HS-27A (cell line): ENCODE measurements around the gene TMEM41B.
"Not testable (repeated sequence)": the region's sequence is repeated elsewhere in the genome, so short reads cannot be mapped to it uniquely, and the experiment has no call there.

Source experiments
- DNase-seq: peaks from one replicate; pipeline ENCODE4 v3.0.0-alpha.2; 2012; ENCODE audit warnings: low read depth, missing footprints

TMEM41B gene

GRCh38 chr11:9259981-9260837 lies 54.2 kb downstream of the TMEM41B start:
- DNase-seq = no peak

DNA sequence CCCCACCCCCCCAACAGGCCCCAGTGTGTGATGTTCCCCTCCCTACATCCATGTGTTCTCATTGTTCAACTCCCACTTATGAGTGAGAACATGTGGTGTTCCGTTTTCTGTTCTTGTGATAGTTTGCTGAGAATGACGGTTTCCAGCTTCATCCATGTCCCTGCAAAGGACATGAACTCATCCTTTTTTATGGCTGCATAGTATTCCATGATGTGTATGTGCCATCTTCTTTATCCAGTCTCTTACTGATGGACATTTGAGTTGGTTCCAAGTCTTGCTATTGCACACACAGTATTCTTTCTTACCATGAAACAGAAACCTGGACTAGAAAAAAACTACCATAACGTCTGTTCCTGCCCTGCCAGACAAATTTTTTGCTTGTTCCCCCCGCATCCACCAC lies 56.1 kb downstream of the TMEM41B start:
- DNase-seq = not testable (repeated sequence)

DNA sequence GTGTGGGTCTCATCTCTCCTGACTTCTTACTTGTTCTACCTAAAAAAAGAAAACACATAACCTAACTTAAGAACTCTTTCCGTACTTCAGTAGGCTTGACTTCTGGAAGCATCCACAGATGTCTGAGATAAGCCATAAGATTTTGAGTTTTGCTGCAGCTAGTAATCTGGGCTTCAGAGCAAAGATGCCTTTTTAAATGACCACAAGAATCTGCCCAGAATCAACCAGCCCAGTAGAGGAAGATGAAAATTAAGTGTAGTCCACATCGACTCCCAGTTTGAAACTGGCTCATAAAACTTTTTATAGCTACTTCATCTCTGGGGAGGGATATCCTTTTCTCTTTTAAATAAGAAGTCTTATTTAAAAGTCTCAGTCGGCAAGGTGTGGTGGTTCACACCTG lies 60.0 kb downstream of the TMEM41B start:
- no peak for DNase-seq

DNA sequence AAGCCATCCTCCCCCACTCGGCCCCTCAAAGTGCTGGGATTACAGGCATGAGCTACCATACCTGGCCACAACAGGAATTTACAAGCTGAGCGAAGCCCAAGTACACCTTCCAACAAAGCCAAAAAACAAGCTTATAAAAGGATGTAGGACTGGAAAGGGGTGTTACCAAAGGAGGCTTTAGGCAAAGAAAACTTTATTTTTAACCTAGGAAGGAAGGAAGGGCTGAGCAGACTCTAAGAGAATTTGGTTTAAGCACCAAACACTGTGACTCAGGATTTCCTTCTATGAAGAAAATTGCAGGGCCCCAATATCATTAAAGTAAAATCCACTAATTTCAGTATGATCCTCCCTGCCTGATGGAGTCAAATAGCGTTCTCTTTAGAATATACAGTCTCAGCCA lies 61.3 kb downstream of the TMEM41B start:
- no peak for DNase-seq

DNA sequence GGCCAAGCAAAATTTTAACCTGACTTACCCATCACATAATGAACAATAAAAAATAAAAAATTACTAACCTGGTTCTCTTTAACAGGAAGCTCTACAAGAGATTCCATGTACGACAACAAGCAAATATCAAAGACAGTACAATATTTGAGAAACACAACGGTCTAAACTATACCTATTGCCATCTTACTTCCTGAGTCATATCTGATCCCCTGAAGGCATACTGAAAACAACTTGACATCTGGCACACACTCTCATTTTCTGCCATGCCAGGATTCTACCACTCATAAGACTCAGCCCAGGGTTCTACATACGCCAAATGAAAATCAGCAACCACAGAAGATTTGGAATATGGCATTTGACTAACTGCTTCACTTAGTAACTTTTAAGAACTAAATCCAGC lies 63.1 kb downstream of the TMEM41B start:
- DNase-seq = no peak

DNA sequence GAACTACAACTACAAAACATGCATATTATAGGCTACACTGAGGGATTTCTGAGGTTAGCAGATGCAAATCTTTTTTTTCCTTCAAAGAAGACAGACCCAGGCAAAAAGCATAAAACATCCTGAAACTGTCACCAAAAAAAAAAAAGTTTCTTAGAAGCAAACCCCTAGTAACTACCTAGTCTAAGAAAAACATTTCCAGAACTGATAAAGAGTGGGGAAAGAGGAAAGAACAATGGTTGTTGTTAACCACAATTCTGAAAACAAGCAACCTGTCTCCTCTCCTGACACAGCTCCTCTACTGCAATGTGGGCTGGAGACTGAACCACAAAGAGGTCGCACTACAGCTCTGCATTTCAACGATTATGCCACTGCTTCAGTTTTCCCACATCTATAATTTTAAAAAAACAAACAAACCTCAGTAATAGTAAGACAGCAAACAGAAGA lies 64.2 kb downstream of the TMEM41B start:
- no peak for DNase-seq

- DNase-seq = no peak
These were observed 65.1 kb downstream of the TMEM41B start for GRCh38 chr11:9249252-9249651.

DNA sequence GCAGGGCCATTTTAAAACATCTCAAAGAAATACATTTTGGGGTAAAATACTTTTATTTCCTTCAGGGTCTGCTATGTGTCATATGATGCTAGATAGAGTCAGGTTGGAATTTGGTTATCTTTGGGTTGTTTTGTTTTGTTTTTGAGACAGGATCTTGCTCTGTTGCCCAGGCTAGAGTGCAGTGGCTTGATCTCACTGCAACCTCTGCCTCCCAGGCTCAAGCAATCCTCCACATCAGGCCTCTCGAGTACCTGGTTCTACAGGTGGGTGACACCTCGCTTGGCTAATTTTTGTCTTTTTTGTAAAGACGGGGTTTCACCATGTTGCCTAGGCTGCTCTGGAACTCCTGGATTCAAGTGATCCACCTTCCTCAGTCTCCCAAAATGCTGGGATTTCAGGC lies 66.5 kb downstream of the TMEM41B start:
- DNase-seq = no peak

DNA sequence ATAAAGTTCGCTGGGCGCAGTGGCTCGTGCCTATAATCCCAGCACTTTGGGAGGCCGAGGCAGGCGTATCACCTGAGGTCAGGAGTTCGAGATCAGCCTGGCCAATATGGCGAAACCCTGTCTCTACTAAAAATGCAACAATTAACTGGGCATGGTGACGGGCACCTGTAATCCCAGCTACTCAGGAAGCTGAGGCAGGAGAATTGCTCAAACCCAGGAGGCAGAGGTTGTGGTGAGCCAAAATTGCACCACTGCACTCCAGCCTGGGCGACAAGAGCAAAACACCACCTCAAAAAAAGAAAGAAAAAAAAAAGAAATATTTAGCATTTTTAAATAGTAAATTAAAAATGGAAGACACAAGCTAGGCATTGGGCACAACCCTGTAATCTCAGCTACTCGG lies 78.2 kb downstream of the TMEM41B start:
- not testable (repeated sequence) for DNase-seq

- no peak for DNase-seq
These were observed 81.9 kb downstream of the TMEM41B start for GRCh38 chr11:9232482-9232881.

- DNase-seq = no peak
These were observed 82.6 kb downstream of the TMEM41B start for GRCh38 chr11:9231848-9232177.
